B cell (primary cell): ENCODE measurements around the gene TMSB15B. TPM values are rescaled to one million over a fixed set of nuclear protein-coding genes. Genes with fewer than 3 reads are reported as not detected.
"Not testable (repeated sequence)": the region's sequence is repeated elsewhere in the genome, so short reads cannot be mapped to it uniquely, and the experiment has no call there.

Source experiments
- ATAC-seq: fragments of 200-7000 bp; cut with Tn5 transposase; one replicate; pipeline ENCODE4 v1.10.0; 2021; ENCODE audit warnings: low read depth, mild to moderate bottlenecking, moderate number of reproducible peaks, moderate library complexity
- CTCF ChIA-PET: fragments of 350-600 bp; sonication (Branson Sonifier 250); formaldehyde crosslinking; loops from one replicate; lab custom pipeline; 2021; ENCODE audit warnings: antibody characterized with exemption, inconsistent platforms; lab: Charles Lee
- POLR2A ChIA-PET: fragments of 350-600 bp; sonication (Branson Sonifier 250); formaldehyde crosslinking; loops from one replicate; lab custom pipeline; 2021; ENCODE audit warnings: antibody characterized with exemption; lab: Charles Lee
- DNase-seq: peaks from one replicate; pipeline ENCODE4 v3.0.0; 2013
- H2AFZ ChIP-seq: 2 replicates; pipeline ENCODE4 v1.6.1; 2012; ENCODE audit warnings: mild to moderate bottlenecking, low read depth, low read length; ENCODE audit not compliant: insufficient read depth, poor library complexity, severe bottlenecking
- H3K27ac ChIP-seq, 2 donors: 1 replicate in 1 of 2; 2 replicates in 1 of 2; pipeline ENCODE4 v1.5.1; 2012 to 2013; ENCODE audit warnings: low read length in 2 of 2, mild to moderate bottlenecking in 2 of 2, moderate library complexity in 1 of 2
- H3K27me3 ChIP-seq, 4 experiments: fragments of 200-600 bp in 1 of 4; sonication (generic) in 1 of 4; replicated peaks in 1 of 4; 1 replicate in 2 of 4; 2 replicates in 2 of 4; pipeline versions ENCODE4 v1.6.1 to v1.7.0; 2013 to 2016; ENCODE audit warnings: low read length in 3 of 4, mild to moderate bottlenecking in 2 of 4, mixed read lengths in 1 of 4, moderate library complexity in 1 of 4; ENCODE audit not compliant: insufficient read depth in 4 of 4, control insufficient read depth in 3 of 4; ENCODE audit errors: control extremely low read depth in 1 of 4
- H3K36me3 ChIP-seq, 2 experiments: replicated peaks in 1 of 2; 1 replicate in 1 of 2; 2 replicates in 1 of 2; pipeline versions ENCODE4 v1.6.1 to v1.7.1; 2013; ENCODE audit warnings: low read length in 1 of 2; ENCODE audit not compliant: insufficient read depth in 2 of 2, control insufficient read depth in 1 of 2; ENCODE audit errors: control extremely low read depth in 1 of 2, extremely low read depth in 1 of 2
- H3K4me1 ChIP-seq, 2 donors: fragments of 200-600 bp in 1 of 2; sonication (generic) in 1 of 2; 1 replicate in 1 of 2; 2 replicates in 1 of 2; pipeline versions ENCODE4 v1.5.1 to v1.6.1; 2013 to 2017; ENCODE audit warnings: low read length in 2 of 2; ENCODE audit not compliant: control insufficient read depth in 2 of 2, insufficient read depth in 2 of 2
- H3K4me2 ChIP-seq: replicated peaks from 2 replicates; pipeline ENCODE3; 2012; ENCODE audit warnings: mild to moderate bottlenecking, low read depth, low read length; ENCODE audit not compliant: poor library complexity, severe bottlenecking
- H3K4me3 ChIP-seq, 5 experiments: fragments of 200-600 bp in 1 of 5; sonication (generic) in 1 of 5; 1 replicate in 3 of 5; 2 replicates in 2 of 5; pipeline versions ENCODE4 v1.5.1 to v1.7.0; 2011 to 2016; ENCODE audit warnings: low read length in 4 of 5, mild to moderate bottlenecking in 4 of 5, low read depth in 2 of 5, control low read depth in 1 of 5, moderate library complexity in 1 of 5; ENCODE audit not compliant: insufficient read depth in 1 of 5; ENCODE audit errors: control extremely low read depth in 1 of 5, extremely low read depth in 1 of 5
- H3K79me2 ChIP-seq: fragments of 200-600 bp; sonication (generic); one replicate; pipeline ENCODE4 v1.6.0; 2016; ENCODE audit warnings: low read length; ENCODE audit not compliant: control insufficient read depth, insufficient read depth
- H3K9ac ChIP-seq: fragments of 200-600 bp; sonication (generic); 2 replicates; pipeline ENCODE4 v1.6.1; 2017; ENCODE audit warnings: mild to moderate bottlenecking, low read length, moderate library complexity
- H3K9me3 ChIP-seq, 3 donors: one replicate each; pipeline versions ENCODE4 v1.6.1 to v1.7.1; 2013; ENCODE audit warnings: low read length in 2 of 3; ENCODE audit not compliant: control insufficient read depth in 2 of 3, insufficient read depth in 1 of 3; ENCODE audit errors: control extremely low read depth in 1 of 3
- H4K20me1 ChIP-seq: 2 replicates; pipeline ENCODE4 v1.6.0; 2012; ENCODE audit warnings: mild to moderate bottlenecking, low read length; ENCODE audit not compliant: insufficient read depth, control insufficient read depth, poor library complexity, severe bottlenecking
- H3K27ac Mint-ChIP-seq: one replicate; pipeline ENCODE4 v1.8.0; 2021; ENCODE audit warnings: mixed read lengths
- H3K27me3 Mint-ChIP-seq: one replicate; pipeline ENCODE4 v1.8.0; 2021; ENCODE audit warnings: mixed read lengths
- H3K4me1 Mint-ChIP-seq: one replicate; pipeline ENCODE4 v1.8.0; 2021; ENCODE audit warnings: mixed read lengths
- H3K4me3 Mint-ChIP-seq: one replicate; pipeline ENCODE4 v1.8.0; 2021; ENCODE audit warnings: mixed read lengths
- H3K9me3 Mint-ChIP-seq: one replicate; pipeline ENCODE4 v1.8.0; 2022; ENCODE audit warnings: mixed read lengths; ENCODE audit not compliant: insufficient read depth
- EZH2 ChIP-seq: IDR thresholded peaks from 2 replicates; pipeline ENCODE4 v1.6.1; 2012; ENCODE audit warnings: borderline replicate concordance, low read depth, mild to moderate bottlenecking, moderate library complexity, low read length; ENCODE audit not compliant: insufficient read depth, poor library complexity, severe bottlenecking
- WGBS: methylation state at CpG from one replicate; pipeline ENCODE4 v1.1.5; 2013; ENCODE audit warnings: missing lambda C conversion rate; ENCODE audit not compliant: insufficient coverage; 5-methylcytosine and 5-hydroxymethylcytosine counted together
- intact Hi-C: fragments of 100-400 bp; cut with micrococcal nuclease; formaldehyde crosslinking; loops from one replicate; pipeline ENCODE4 v1.10.0; 2022
- polyA plus RNA-seq: library from polyadenylated mRNA; depleted of rRNA; stranded (reverse); fragments of >200 nt; gene quantifications from 2 replicates; pipeline ENCODE4 v1.2.3, GENCODE V29; 2012
- total RNA-seq, 2 donors: library from RNA; stranded (reverse); fragments of 120-200 nt in 1 of 2; gene quantifications; 1 replicate in 1 of 2; 2 replicates in 1 of 2; pipeline versions ENCODE4 v1.2.3 to v1.2.4, GENCODE V29; 2013 to 2022
- TF ChIP-seq, protein P1 (sequence below): fragments of 200-600 bp; IDR thresholded peaks from one replicate; pipeline ENCODE4 v1.8.0; 2022; ENCODE audit warnings: antibody characterized with exemption, mild to moderate bottlenecking

TMSB15B gene
- total and polyA plus RNA-seq, 2 donors (not counting 1 experiment from before 2014, with no cell fraction given) = 7.6 to 8.6 TPM

DNA sequence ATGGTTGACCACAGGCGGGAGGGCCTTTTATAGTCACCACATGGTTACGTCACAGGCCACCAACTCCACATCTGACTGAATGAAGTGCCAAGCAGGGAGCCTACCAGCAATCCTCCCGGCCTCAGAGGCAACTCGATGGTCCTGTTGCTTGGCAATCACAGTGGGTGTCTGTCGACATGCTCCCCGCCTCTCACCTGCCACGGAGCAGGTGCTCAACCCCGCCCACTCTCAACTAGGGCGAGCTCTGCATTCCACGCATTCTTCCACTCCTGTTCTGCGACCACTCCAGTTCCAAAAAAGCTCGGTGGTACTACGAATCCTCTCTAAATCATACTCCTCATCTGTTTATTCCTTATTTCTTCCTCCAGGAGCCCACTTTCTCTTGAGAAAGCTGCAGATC, 21.1 kb downstream of the TMSB15B start:
- WGBS = no CpG with 5 or more reads among the region's 13 CpGs
- CTCF ChIA-PET, H3K9me3 Mint-ChIP-seq, H3K4me3 Mint-ChIP-seq, H3K9me3 ChIP-seq, intact Hi-C loops, H3K79me2 ChIP-seq, H2AFZ ChIP-seq, H3K4me1 ChIP-seq, DNase-seq, H3K27me3 ChIP-seq, H3K9ac ChIP-seq, H3K27me3 Mint-ChIP-seq, H3K4me1 Mint-ChIP-seq, POLR2A ChIA-PET, H3K4me3 ChIP-seq, H4K20me1 ChIP-seq, H3K36me3 ChIP-seq, H3K27ac Mint-ChIP-seq, H3K4me2 ChIP-seq, H3K27ac ChIP-seq, ATAC-seq: not testable (repeated sequence)

DNA sequence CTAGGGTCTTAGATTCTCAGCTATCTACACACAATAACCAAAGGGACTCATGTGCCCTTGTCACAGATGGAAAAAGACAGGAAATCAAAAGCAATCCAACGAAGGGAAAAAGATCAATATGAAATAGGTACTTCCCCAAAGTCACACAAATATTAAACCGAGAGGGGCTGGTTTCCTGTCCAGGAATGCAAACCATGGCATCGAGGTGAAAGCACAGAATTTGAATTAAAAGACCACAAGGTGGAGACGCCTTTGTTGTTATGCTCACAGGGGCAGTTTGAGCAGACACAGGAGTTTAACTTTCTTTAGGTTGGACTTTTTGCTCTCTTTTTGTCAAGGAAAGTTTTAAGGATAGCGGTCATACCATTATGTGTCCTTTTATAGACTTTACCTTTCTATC, 36.8 kb downstream of the TMSB15B start:
- peaks cover 3% of the 10 kb centered on the region for H3K27me3 Mint-ChIP-seq
- no peaks in the 10 kb centered on the region for H3K36me3 ChIP-seq
- H3K79me2 ChIP-seq = no peaks in the 10 kb centered on the region
- no CpG with 5 or more reads among the region's 5 CpGs for WGBS
- H3K9me3 ChIP-seq = no peaks in the 10 kb centered on the region
- H3K9me3 Mint-ChIP-seq = peaks cover 1% of the 10 kb centered on the region
- intact Hi-C loops = no loop called here
- no peak overlapping the region for H3K4me2 ChIP-seq
- H3K4me1 ChIP-seq = no peaks in the 10 kb centered on the region
- no peak overlapping the region for H3K27ac ChIP-seq
- no peak overlapping the region for H3K4me3 ChIP-seq
- ChIA-PET CTCF (no interaction called here), POLR2A (no interaction called here)
- TF ChIP-seq, protein P1, sequence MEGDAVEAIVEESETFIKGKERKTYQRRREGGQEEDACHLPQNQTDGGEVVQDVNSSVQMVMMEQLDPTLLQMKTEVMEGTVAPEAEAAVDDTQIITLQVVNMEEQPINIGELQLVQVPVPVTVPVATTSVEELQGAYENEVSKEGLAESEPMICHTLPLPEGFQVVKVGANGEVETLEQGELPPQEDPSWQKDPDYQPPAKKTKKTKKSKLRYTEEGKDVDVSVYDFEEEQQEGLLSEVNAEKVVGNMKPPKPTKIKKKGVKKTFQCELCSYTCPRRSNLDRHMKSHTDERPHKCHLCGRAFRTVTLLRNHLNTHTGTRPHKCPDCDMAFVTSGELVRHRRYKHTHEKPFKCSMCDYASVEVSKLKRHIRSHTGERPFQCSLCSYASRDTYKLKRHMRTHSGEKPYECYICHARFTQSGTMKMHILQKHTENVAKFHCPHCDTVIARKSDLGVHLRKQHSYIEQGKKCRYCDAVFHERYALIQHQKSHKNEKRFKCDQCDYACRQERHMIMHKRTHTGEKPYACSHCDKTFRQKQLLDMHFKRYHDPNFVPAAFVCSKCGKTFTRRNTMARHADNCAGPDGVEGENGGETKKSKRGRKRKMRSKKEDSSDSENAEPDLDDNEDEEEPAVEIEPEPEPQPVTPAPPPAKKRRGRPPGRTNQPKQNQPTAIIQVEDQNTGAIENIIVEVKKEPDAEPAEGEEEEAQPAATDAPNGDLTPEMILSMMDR = no peak
- no peak for TF ChIP-seq EZH2
- no peaks in the 10 kb centered on the region for H4K20me1 ChIP-seq
- H3K9ac ChIP-seq = no peak overlapping the region
- no peak overlapping the region for H3K4me3 Mint-ChIP-seq
- no peak overlapping the region for H2AFZ ChIP-seq
- no peak for DNase-seq
- no peak for ATAC-seq
- no peak overlapping the region for H3K27ac Mint-ChIP-seq
- H3K4me1 Mint-ChIP-seq = no peaks in the 10 kb centered on the region
- no peaks in the 10 kb centered on the region for H3K27me3 ChIP-seq
